ENCODE data around the gene DARS2.

DARS2 gene

GRCh38 chr1:173889885-173890284 lies 65.4 kb downstream of the DARS2 start:
- DNase-seq = no peak

GRCh38 chr1:173893611-173894010 lies 69.1 kb downstream of the DARS2 start:
- no peak for DNase-seq

DNA sequence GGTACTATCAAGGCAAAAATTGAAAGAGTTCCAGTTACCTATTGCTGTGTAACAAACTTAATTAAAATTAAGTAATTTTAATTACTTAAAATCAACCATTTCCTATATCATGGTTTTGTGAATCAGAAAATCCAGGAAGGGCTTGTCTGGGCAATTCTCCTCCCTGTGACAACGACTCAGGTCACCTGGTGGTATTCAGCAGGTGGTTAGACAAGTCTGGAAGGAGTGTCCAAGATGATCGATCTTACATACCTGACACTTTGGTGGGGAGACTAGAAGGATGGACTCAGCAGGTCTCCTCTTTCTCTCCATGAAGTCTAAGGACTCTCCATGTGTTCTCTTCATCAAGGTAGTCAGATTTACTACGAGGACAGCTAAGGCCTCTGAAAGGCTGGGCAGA lies 69.7 kb downstream of the DARS2 start:
- DNase-seq = no peak

- no peak for DNase-seq
These were observed 76.0 kb downstream of the DARS2 start for GRCh38 chr1:173900427-173900826.

- no peak for DNase-seq
These were observed 76.5 kb downstream of the DARS2 start for GRCh38 chr1:173900992-173901391.

DNA sequence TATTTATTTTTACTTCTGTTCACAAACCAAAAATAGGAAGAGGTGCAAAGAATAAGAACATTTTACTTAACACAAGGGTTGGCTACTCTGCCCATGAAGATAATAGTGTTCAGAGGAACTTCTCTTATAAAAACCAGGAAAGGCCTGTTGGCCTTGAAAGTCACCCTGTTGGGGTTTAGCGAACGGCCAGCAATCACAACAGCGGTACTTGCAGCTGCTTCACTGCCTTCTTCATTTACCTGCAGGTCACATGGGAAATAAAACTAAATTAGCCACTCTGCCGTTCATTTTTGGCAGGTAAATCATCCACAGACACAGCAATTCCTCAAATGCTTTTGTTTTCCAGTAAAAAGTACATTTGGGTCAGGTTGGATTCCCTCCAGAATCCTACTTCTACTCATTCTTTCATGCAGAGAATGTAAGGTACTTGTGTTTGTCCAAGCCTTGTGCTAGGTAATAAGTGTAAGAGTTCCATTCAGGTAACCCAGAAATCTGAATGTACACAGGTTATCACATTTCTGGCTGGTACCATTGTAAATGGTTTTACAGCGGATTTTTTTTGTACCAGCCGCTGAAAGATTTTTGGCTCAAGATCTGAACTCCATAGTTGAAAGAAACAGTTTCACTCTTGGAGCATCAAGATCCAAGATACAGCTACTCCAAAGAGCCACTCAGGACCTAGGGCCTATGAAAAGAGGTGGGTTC lies 79.5 kb downstream of the DARS2 start:
- DNase-seq = no peak
